ENCODE results near the gene C12orf60.

Gene C12orf60

GRCh38 chr12:14776236-14776961 lies 27.1 kb upstream of the C12orf60 start:
- no peak for DNase-seq (ENCODE audit: low spot score)

- DNase-seq (ENCODE audit: low spot score): no peak
These were observed 26.2 kb upstream of the C12orf60 start for GRCh38 chr12:14777271-14777670.

DNA sequence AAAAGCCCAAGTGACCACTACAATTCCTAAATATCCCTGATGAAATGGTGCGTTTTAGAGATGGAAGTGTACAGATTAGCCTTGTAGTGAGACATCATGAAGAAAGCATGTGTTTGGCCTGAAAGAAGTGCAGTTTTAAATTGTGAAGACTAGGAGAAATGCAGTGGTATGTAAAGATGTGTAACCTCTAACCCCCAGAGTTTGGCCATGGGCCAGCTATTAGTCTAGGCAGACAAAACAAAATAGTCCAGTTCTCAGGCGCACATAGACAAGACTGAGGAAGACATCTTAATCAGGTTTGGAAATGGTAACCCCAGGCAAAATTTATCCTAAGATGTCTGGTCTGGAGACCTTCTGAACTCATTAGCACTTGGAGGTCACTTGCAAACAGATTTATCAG lies 23.6 kb upstream of the C12orf60 start:
- no peak for DNase-seq (ENCODE audit: low spot score)

GRCh38 chr12:14780859-14781258 lies 22.6 kb upstream of the C12orf60 start:
- DNase-seq (ENCODE audit: low spot score): no peak

DNA sequence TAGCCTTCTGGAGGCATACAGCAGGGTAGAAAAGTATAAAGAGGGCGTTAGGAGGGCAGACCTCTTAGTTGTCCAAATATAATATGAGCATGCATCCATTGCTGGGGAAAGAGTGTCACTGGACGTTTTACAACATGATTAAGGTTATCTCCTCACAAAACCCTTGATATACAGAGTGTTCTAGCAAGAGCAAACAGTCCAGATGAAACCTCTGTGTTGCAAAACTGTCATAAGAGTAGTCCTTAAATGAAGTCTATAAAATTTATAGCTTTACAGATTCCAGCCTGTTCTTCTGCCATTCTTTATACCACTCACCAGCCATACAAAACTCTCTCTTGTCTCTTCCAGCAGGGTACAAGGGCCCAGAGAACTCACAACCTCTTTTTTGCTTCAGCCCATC lies 21.9 kb upstream of the C12orf60 start:
- DNase-seq (ENCODE audit: low spot score): no peak

DNA sequence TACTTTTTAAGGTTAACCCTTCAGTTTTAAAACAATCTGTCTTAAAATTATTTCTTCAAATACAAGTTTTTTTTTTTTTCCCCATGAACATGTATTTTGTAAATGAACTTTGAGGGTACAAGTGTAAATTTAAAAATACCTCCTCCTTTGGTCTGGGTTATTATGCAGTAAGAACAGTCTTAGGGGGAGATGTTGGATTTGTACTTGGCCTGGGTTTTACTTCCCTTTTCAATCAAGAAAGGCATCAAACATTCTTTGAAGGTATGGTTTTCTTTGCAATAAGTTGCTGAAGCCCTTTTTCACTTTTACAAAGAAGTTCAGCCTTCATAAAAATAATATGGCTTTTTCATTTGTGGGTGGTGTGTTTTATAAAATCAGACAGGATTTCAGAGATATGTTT lies 20.7 kb upstream of the C12orf60 start:
- DNase-seq (ENCODE audit: low spot score): no peak

- no peak for DNase-seq (ENCODE audit: low spot score)
These were observed 19.0 kb upstream of the C12orf60 start for GRCh38 chr12:14784471-14784870.

DNA sequence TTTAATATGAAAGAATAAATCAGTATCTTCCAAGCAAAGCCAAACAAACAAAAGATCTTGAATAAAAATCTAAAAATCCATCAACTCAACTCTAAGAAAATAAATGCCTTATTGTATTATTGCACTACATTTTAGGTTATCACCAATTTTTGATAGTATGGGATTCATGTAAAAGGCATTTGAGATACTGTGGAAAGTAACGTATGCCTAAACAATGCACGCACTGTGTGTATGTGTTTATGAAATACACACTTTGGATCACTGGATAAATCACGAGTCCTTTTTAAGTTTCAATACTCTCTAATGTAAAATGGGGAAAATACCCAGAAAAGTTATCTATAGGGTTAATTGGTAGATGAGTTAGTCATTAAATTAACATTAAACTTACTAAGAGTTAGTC lies 17.9 kb upstream of the C12orf60 start:
- no peak for DNase-seq (ENCODE audit: low spot score)

- DNase-seq (ENCODE audit: low spot score): no peak
These were observed 8.4 kb upstream of the C12orf60 start for GRCh38 chr12:14795028-14795448.

DNA sequence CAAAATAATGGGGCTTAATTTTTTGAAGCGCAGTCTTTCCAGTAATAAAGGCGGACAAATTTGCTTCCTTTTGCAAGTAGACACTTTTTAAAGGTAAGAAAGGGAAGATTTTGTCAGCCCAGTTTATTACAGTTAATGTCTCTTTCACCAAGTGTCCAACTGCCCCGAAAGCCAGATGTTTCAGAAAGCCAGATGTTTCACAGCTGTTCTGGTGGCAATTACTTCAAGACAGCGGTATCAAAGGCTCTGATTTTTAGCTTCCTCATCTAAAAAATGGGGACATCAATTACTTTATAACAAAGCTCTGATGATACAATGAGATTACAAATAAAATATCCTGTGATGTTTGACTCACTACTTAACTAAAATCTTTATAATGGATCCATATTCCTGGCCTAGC lies 1.2 kb upstream of the C12orf60 start:
- DNase-seq (ENCODE audit: low spot score): no peak

DNA sequence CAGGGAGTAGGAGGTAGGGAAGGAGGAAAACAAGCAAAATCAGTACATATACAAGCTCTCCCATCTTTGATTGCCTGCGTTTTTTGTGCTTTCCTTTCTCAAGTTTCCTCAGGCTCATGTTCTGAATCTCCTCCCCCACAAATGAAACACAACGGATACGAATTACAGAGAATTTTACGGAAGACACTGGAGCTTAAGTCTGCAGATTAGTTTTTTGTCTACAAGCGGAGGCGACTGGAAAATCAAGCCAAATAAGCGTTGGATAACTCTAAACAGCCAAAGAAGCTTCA lies 804 bp upstream of the C12orf60 start:
- DNase-seq (ENCODE audit: low spot score): no peak

DNA sequence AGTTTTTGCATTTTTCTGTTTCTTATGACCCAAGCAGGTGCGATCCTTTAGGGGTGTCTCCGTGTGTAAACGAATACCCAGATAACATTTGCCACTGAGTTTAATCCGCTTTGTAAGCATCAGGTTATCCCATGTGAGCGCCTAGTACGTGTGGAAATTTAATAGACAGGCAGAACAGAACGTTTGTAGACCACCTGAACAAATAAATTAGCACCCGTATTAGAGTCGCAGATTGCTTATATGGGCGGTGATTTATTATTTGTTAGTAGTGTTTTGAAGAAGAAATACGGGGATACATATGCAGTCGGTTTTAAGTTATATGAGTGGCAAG lies 325 bp downstream of the C12orf60 start:
- no peak for DNase-seq (ENCODE audit: low spot score)

DNA sequence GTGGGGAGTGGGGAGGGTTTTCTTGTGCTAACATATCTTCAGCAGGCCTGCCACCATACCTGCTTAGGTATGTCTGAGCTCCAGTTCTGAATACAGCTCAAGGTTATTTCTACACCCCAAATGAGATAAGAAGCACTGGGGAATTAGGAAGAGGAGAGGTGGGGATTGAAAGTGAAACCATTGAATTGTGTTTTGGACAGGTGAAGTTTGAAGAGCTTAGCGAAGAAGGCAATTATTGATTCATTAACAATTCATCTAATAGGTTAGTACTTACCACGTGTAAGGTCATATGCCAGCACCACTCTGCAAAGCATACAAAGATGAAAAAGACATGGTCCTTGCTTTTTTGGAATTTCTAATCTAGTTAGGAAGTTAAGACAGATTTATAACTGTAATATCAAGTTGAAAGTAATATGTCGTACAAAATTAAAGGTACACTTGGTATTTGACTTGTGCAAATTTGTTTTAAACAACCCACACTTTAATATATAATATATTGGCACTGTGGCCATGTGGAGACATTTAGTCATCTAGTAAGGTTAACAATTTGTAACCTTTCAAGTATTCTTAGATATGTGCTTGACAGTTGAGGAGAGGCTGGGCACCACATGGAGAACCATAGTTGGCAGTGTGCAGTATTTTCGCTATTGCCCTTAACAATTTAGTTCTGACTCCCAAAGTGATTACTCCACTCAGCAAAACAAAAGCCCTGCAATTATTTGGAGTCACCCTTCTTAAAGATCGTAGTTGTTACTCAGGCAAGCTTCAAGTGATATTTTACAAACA lies 6.9 kb downstream of the C12orf60 start:
- DNase-seq (ENCODE audit: low spot score): no peak

DNA sequence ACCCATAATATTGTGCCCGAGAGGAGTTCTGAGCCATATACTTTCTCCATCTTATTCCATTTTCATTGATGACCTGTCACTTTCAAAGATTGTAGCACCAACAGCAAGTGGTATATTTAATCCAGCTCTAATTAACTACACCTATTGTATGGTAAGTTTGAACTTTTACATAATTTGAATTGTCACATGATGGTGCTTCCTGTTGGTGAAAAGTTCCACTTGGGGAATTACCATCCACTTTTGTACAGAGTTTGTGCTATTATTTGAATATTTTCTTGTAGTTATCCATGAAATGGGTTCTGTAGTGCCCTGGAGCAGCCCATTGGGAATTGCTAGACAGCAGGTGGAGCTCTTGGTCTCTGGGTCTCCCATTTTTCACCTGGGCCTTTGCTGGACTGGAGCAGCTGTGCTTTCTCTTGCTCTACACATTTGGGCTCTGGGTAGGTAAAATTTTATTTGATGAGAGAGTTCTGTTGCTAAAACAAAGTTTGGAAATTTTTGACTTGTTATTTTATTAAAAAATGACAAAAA lies 7.5 kb downstream of the C12orf60 start:
- no peak for DNase-seq (ENCODE audit: low spot score)

DNA sequence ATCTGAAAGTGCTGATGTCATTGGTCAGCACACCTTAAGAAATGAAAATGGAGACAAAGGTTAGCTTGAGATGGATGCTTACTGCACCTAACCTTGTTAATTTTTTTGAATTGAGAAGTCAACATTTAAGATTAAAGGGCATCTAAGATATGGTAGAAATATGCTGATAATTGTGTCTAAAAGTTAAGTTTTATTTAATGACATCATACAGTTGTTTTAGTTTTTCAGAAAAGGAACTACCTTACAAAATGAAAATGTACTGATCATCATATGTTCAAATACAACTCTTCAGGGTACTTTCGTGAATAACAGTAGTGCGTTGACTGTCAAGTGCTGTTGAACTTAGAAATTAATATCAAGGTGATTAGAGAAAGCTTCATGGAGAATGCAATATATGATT lies 8.0 kb downstream of the C12orf60 start:
- no peak for DNase-seq (ENCODE audit: low spot score)

DNA sequence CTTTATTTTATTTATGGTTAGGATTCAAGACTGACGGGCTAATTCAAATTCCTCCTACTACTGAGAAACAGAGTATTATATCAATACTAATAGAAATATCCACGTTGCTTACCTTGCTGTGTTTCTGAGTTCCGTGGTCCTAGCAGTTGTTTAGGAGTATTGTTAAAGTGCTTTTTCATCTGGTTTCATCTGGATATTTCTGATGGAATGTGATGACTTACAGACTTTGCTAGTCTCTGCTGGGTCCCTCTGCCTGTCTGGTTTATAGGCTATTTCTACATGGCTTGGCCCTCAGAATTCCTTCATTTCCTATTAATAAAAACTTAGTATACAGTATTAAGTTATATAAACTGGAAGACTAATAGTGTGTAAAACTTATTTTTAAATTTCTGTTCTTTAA lies 10.5 kb downstream of the C12orf60 start, which contains the start of gene SMCO3:
SMCO3 (minus strand) TSS at position 169 of the 400 bp plus-strand sequence. CDS start 7,502 bp downstream, outside the sequence.
- DNase-seq (ENCODE audit: low spot score): no peak

GRCh38 chr12:14824012-14824634 lies 20.7 kb downstream of the C12orf60 start:
- no peak for DNase-seq (ENCODE audit: low spot score)

DNA sequence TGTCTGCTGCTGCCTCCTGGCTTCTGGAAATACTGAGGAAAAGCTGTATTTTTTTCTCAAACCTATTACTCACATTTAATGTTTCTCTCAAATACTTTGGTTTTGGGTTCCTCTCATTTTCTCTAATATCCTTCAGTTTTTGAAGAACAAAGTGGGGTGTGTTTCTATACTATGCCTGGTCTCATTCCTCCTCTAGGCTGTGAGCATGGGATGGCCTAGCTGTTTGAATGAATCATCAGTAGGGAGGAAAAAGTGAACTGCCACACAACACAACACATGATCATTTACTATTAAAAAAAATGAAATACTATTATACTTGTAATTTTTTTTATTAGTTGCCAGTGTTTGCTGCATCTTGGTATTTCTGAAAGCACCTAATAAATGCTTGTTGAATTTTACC lies 21.8 kb downstream of the C12orf60 start:
- no peak for DNase-seq (ENCODE audit: low spot score)

DNA sequence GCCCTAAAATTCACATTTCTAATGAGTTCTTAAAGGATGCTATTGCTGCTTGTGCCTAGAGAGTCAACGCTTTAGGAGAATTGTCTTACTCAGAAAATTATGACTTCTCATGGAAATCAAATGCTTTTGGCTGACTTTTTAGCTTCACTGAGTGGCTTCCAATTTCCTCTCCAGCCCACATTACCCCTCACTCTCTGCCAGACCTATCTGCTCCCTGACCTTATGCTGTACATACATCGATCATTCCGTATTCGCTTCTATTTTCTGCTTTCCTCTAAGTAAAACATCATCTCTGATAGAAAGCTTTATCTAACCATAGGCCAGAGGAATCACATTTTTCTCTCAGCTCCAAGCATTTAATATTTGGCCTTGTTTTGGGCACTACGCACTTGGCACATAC lies 23.0 kb downstream of the C12orf60 start:
- DNase-seq (ENCODE audit: low spot score): no peak

GRCh38 chr12:14827043-14827442 lies 23.6 kb downstream of the C12orf60 start:
- DNase-seq (ENCODE audit: low spot score): no peak

DNA sequence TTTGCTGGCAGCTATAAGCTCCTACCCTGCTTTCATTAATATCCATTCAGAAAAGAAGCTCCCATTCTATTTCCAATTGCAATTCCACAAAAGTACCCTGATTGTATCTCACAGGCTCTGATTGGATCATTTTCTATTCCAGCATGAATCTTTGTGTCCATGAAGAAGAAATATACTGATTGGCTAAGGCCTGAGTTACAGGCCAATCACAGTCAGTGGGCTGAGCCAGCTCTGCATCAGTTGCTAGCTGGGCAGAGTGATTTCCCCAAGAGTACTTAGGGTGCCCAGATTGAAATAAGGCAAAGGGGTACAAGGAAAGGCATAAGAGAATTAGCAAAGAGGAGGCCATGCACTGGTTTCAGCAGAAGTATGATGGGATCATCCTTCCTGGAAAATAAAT lies 25.4 kb downstream of the C12orf60 start:
- DNase-seq (ENCODE audit: low spot score): peak; percentile 50

DNA sequence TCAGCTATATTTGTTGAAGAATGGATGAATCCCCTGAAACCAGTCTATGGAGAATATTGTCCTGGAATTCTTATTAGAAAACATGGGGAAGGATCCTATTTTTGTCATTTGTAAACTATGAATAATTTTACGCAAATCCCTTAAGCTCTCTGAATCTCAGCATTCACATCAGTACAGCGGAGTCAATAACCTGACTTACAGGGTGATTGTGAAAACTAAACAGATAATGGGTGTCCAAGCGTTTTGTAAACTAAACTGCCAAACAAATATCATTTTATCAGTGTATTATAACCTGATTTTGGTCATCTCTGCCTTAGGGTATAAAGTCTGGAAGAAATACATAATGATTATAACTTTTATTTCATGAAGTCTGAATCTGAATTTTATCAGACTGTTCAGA lies 29.9 kb downstream of the C12orf60 start:
- no peak for DNase-seq (ENCODE audit: low spot score)

DNA sequence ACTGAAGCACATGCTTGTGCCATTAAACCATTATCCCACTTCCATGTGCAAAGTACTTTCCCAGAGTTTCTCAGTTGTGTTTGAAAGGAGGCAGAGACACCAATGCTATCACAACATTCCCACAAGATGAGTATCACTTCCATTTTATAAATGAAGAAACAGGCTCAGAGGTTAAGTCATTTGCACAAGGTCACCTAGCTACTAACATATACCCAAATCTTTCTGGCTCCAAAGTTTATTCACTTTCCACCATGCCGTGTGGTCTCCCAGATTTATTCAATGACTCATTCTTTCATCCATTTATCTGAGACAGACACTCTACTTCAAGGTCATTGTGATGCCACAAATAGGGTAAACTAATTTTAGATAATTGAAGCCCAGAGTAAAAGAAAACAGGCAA lies 30.5 kb downstream of the C12orf60 start:
- no peak for DNase-seq (ENCODE audit: low spot score)
